GM12878 (cell line): Measurements from ENCODE around the gene MAL. TPM values are rescaled to one million over a fixed set of nuclear protein-coding genes. Genes with fewer than 3 reads are reported as not detected.

Source experiments
- ATAC-seq: fragments of 200-7000 bp; cut with Tn5 transposase; 3 replicates; pipeline ENCODE4 v1.9.1; 2020; ENCODE audit warnings: mild to moderate bottlenecking, moderate library complexity
- BruUV-seq: library from RNA; stranded (reverse); fragments of 400-500 nt; replicated peaks from 2 replicates; lab custom pipeline; 2021; lab: Mats Ljungman, UMichigan
- CTCF ChIA-PET: fragments of 300-600 bp; sonication (Branson Sonifier 250); formaldehyde crosslinking; extraction: SDS; loops from one replicate; lab custom pipeline; 2021; ENCODE audit warnings: inconsistent platforms; lab: Yijun Ruan, JAX
- POLR2A ChIA-PET: fragments of 350-600 bp; formaldehyde crosslinking; extraction: SDS; loops from one replicate; lab custom pipeline; 2021; ENCODE audit warnings: inconsistent platforms; lab: Charles Lee
- RAD21 ChIA-PET: fragments of 300-600 bp; sonication (Branson Sonifier 250); formaldehyde crosslinking; loops from one replicate; lab custom pipeline; 2023; ENCODE audit warnings: antibody characterized with exemption; ENCODE audit not compliant: unreplicated experiment; lab: Charles Lee
- SMC1A ChIA-PET: fragments of 300-600 bp; sonication (Branson Sonifier 250); formaldehyde crosslinking; loops from one replicate; lab custom pipeline; 2023; ENCODE audit not compliant: unreplicated experiment, uncharacterized antibody; lab: Charles Lee
- DNase-seq: peaks from one replicate; pipeline ENCODE4 v3.0.0-alpha.2; 2011; ENCODE audit warnings: low read depth, low spot score
- FAIRE-seq: peaks from 3 replicates; lab custom pipeline; 2011; peaks lifted over from hg19 to GRCh38; lab: Jason Lieb, UNC
- H2AFZ ChIP-seq: 2 replicates; pipeline ENCODE4 v1.6.0; 2011; ENCODE audit warnings: low read depth, low read length, control low read depth; ENCODE audit not compliant: control insufficient read depth
- H3K27ac ChIP-seq: 2 replicates; pipeline ENCODE4 v1.5.1; 2011; ENCODE audit warnings: control low read depth; ENCODE audit not compliant: control insufficient read depth, insufficient read depth
- H3K27me3 ChIP-seq, 2 experiments: replicated peaks in 1 of 2; 2 replicates each; pipeline versions ENCODE4 v1.6.0 to v1.6.1; 2011; ENCODE audit warnings: low read length in 1 of 2; ENCODE audit not compliant: control insufficient read depth in 2 of 2, insufficient read depth in 2 of 2
- H3K36me3 ChIP-seq, 2 experiments: 2 replicates each; pipeline ENCODE4 v1.5.1; 2011; ENCODE audit warnings: low read length in 1 of 2; ENCODE audit not compliant: control insufficient read depth in 2 of 2, insufficient read depth in 2 of 2
- H3K4me1 ChIP-seq: 2 replicates; pipeline ENCODE4 v1.6.1; 2011; ENCODE audit warnings: mild to moderate bottlenecking, low read length, moderate library complexity, mixed read lengths; ENCODE audit not compliant: control insufficient read depth, insufficient read depth
- H3K4me2 ChIP-seq: 2 replicates; pipeline ENCODE4 v1.6.0; 2011; ENCODE audit warnings: control low read depth; ENCODE audit not compliant: control insufficient read depth, insufficient read depth
- H3K4me3 ChIP-seq: fragments of 200-600 bp; sonication (generic); 2 replicates; pipeline ENCODE4 v1.5.1; 2016
- H3K79me2 ChIP-seq: 2 replicates; pipeline ENCODE4 v1.6.0; 2011; ENCODE audit warnings: low read length; ENCODE audit not compliant: control insufficient read depth, insufficient read depth
- H3K9ac ChIP-seq: 2 replicates; pipeline ENCODE4 v1.8.0; 2011; ENCODE audit warnings: low read length, control low read depth, mixed read lengths; ENCODE audit not compliant: control insufficient read depth, insufficient read depth
- H3K9me3 ChIP-seq: replicated peaks from 3 replicates; pipeline ENCODE4 v1.5.1; 2011; ENCODE audit warnings: mild to moderate bottlenecking, low read length; ENCODE audit not compliant: control insufficient read depth, insufficient read depth
- H4K20me1 ChIP-seq: 2 replicates; pipeline ENCODE4 v1.6.0; 2011; ENCODE audit not compliant: control insufficient read depth, insufficient read depth
- MXI1 ChIP-seq: fragments of 150-350 bp; IDR thresholded peaks from 2 replicates; pipeline ENCODE4 v1.6.1; 2011; ENCODE audit warnings: low read depth, mild to moderate bottlenecking, inconsistent platforms, low read length, improper control_type of control experiment
- NR2C1 ChIP-seq: fragments of 450-650 bp; IDR thresholded peaks from 2 replicates; pipeline ENCODE4 v1.6.1; 2017; ENCODE audit warnings: antibody characterized with exemption, mild to moderate bottlenecking, moderate library complexity
- POLR2AphosphoS5 ChIP-seq: IDR thresholded peaks from 2 replicates; pipeline ENCODE4 v1.6.1; 2011; ENCODE audit warnings: mild to moderate bottlenecking, low read length, inconsistent platforms
- SUPT20H ChIP-seq: IDR thresholded peaks from 2 replicates; pipeline ENCODE4 v1.6.1; 2011; ENCODE audit warnings: low read depth, mild to moderate bottlenecking, low read length, moderate library complexity, borderline replicate concordance; ENCODE audit not compliant: control insufficient read depth
- TCF7 ChIP-seq: IDR thresholded peaks from 2 replicates; pipeline ENCODE4 v1.6.1; 2014; ENCODE audit warnings: antibody characterized with exemption, borderline replicate concordance
- YBX1 ChIP-seq: fragments of 450-650 bp; IDR thresholded peaks from 2 replicates; pipeline ENCODE4 v1.6.1; 2016; ENCODE audit warnings: antibody characterized with exemption
- WGBS: methylation state at CpG from one replicate; pipeline ENCODE4 v1.1.6; 2016; ENCODE audit warnings: low lambda C conversion rate; ENCODE audit not compliant: insufficient replicate concordance, insufficient coverage; ENCODE audit errors: missing lambda C conversion rate; 5-methylcytosine and 5-hydroxymethylcytosine counted together
- in situ Hi-C: fragments of 300-500 bp; cut with MboI; formaldehyde crosslinking; loops from 9 replicates; pipeline ENCODE4 v1.14.3; 2018; ENCODE audit warnings: mixed read lengths
- intact Hi-C: fragments of 100-400 bp; cut with micrococcal nuclease; formaldehyde crosslinking; loops from one replicate; pipeline ENCODE4 v1.14.2; 2022; ENCODE audit not compliant: unreplicated experiment
- polyA plus RNA-seq, 11 experiments: library from polyadenylated mRNA; depleted of rRNA in 4 of 11; unstranded in 6 of 11; stranded (reverse) in 5 of 11; fragments of >200 nt; fragmentation: Nextera tagmentation in 4 of 11; fragmentation: Illumina TruSeq in 1 of 11; extraction: Ambion mirVana in 4 of 11; extraction: Trizol in 1 of 11; gene quantifications; 1 replicate in 1 of 11; 2 replicates in 10 of 11; pipeline versions ENCODE4 v1.2.1 to v1.2.3, GENCODE V29; 2011 to 2016; ENCODE audit warnings: inconsistent platforms in 2 of 11, missing spikeins in 2 of 11, low read depth in 1 of 11
- total RNA-seq, 4 experiments: library from RNA; depleted of rRNA in 3 of 4; stranded (reverse); fragments of >200 nt in 3 of 4; fragmentation: Illumina TruSeq in 1 of 4; extraction: Trizol in 1 of 4; gene quantifications; 2 replicates each; pipeline versions ENCODE4 v1.2.1 to v1.2.3, GENCODE V29; 2013 to 2021
- TF ChIP-seq, protein P1 (sequence below): fragments of 450-650 bp; IDR thresholded peaks from 2 replicates; pipeline ENCODE4 v1.6.1; 2014; ENCODE audit warnings: mild to moderate bottlenecking
- TF ChIP-seq, protein P2 (sequence below): IDR thresholded peaks from 2 replicates; pipeline ENCODE4 v1.6.1; 2012; ENCODE audit warnings: mild to moderate bottlenecking, low read depth, low read length
- TF ChIP-seq, protein P3 (sequence below): fragments of 450-650 bp; IDR thresholded peaks from 2 replicates; pipeline ENCODE4 v1.6.1; 2017; ENCODE audit warnings: low read depth, mild to moderate bottlenecking, moderate library complexity

Gene MAL
- total and polyA plus RNA-seq, 10 of the 15 experiments (the other 5 are each of a cell fraction or from before 2014, with no cell fraction given): 1.3 to 4.5 (median 1.7) TPM

DNA sequence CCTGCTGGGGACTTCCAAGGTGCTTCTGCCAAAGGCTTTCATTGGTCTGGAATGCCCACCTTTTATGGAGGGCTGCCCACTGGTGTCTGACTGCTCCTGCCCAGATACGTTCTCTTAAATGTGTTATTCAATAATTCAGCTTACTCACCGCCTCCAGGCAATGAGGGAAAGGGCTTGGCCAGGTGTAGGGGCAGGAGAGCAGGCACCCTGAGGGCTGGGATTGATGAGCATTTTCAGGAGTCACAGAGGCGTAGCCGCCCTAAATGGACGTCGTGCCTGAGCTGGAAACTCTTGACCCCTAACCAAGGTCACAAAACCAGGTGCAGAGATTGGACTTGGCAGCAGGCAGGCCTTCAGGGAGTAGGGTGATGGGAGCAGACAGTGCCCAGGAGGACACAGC, 26.8 kb downstream of the MAL start:
- WGBS: 74% methylated on average over 6 of the region's 6 CpGs
- H3K4me1 ChIP-seq: peaks cover 35% of the 10 kb centered on the region
- no peaks in the 10 kb centered on the region for H3K9me3 ChIP-seq
- CTCF ChIA-PET: interaction anchor here (0.7 to 7.9 kb wide), 12 partner anchors 9 to 179 kb away, joined by 3 to 134 read pairs (median 9); partner anchors contain the start of genes MAL and MRPS5
- no peak overlapping the region for H3K27ac ChIP-seq
- intact Hi-C loops: no loop called here
- FAIRE-seq (no peak), DNase-seq (no peak), ATAC-seq (no peak)
- no peak overlapping the region for H2AFZ ChIP-seq
- no peaks in the 10 kb centered on the region for H3K27me3 ChIP-seq
- BruUV-seq: no TSS peak
- no peaks in the 10 kb centered on the region for H3K79me2 ChIP-seq
- in situ Hi-C loops: no loop called here
- H4K20me1 ChIP-seq: no peaks in the 10 kb centered on the region
- RAD21 ChIA-PET: interaction anchor here (1.3 to 8.1 kb wide), 5 partner anchors 9 to 66 kb away, joined by 5 to 92 read pairs (median 22); partner anchors contain the start of gene MAL
- no peaks in the 10 kb centered on the region for H3K36me3 ChIP-seq
- POLR2A ChIA-PET: interaction anchor here (2.9 to 3.8 kb wide), 2 partner anchors 11 to 29 kb away, joined by 15 to 20 read pairs; no protein-coding TSS in a partner anchor
- no peak for TF ChIP-seq TCF7
- TF ChIP-seq POLR2AphosphoS5: no peak
- no peak for TF ChIP-seq SUPT20H
- TF ChIP-seq MXI1: no peak
- TF ChIP-seq, protein P1, sequence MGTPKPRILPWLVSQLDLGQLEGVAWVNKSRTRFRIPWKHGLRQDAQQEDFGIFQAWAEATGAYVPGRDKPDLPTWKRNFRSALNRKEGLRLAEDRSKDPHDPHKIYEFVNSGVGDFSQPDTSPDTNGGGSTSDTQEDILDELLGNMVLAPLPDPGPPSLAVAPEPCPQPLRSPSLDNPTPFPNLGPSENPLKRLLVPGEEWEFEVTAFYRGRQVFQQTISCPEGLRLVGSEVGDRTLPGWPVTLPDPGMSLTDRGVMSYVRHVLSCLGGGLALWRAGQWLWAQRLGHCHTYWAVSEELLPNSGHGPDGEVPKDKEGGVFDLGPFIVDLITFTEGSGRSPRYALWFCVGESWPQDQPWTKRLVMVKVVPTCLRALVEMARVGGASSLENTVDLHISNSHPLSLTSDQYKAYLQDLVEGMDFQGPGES: no peak
- TF ChIP-seq, protein P2, sequence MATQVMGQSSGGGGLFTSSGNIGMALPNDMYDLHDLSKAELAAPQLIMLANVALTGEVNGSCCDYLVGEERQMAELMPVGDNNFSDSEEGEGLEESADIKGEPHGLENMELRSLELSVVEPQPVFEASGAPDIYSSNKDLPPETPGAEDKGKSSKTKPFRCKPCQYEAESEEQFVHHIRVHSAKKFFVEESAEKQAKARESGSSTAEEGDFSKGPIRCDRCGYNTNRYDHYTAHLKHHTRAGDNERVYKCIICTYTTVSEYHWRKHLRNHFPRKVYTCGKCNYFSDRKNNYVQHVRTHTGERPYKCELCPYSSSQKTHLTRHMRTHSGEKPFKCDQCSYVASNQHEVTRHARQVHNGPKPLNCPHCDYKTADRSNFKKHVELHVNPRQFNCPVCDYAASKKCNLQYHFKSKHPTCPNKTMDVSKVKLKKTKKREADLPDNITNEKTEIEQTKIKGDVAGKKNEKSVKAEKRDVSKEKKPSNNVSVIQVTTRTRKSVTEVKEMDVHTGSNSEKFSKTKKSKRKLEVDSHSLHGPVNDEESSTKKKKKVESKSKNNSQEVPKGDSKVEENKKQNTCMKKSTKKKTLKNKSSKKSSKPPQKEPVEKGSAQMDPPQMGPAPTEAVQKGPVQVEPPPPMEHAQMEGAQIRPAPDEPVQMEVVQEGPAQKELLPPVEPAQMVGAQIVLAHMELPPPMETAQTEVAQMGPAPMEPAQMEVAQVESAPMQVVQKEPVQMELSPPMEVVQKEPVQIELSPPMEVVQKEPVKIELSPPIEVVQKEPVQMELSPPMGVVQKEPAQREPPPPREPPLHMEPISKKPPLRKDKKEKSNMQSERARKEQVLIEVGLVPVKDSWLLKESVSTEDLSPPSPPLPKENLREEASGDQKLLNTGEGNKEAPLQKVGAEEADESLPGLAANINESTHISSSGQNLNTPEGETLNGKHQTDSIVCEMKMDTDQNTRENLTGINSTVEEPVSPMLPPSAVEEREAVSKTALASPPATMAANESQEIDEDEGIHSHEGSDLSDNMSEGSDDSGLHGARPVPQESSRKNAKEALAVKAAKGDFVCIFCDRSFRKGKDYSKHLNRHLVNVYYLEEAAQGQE: no peak
- TF ChIP-seq NR2C1: no peak
- TF ChIP-seq, protein P3, sequence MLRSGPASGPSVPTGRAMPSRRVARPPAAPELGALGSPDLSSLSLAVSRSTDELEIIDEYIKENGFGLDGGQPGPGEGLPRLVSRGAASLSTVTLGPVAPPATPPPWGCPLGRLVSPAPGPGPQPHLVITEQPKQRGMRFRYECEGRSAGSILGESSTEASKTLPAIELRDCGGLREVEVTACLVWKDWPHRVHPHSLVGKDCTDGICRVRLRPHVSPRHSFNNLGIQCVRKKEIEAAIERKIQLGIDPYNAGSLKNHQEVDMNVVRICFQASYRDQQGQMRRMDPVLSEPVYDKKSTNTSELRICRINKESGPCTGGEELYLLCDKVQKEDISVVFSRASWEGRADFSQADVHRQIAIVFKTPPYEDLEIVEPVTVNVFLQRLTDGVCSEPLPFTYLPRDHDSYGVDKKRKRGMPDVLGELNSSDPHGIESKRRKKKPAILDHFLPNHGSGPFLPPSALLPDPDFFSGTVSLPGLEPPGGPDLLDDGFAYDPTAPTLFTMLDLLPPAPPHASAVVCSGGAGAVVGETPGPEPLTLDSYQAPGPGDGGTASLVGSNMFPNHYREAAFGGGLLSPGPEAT: no peak
- no peak for TF ChIP-seq YBX1
- H3K4me3 ChIP-seq: no peak overlapping the region
- H3K4me2 ChIP-seq: no peak overlapping the region
- SMC1A ChIA-PET: interaction anchor here (1.5 to 7.8 kb wide), 5 partner anchors 8 to 66 kb away, joined by 7 to 94 read pairs (median 25); partner anchors contain the start of gene MAL
- no peak overlapping the region for H3K9ac ChIP-seq
